GM12878 (cell line): ENCODE results near the gene IQCH. TPM values are rescaled to one million over a fixed set of nuclear protein-coding genes. Genes with fewer than 3 reads are reported as not detected.

ENCODE experiments used
- ATAC-seq: fragments of 200-7000 bp; cut with Tn5 transposase; 3 replicates; pipeline ENCODE4 v1.9.1; 2020; ENCODE audit warnings: mild to moderate bottlenecking, moderate library complexity
- BruUV-seq: library from RNA; stranded (reverse); fragments of 400-500 nt; replicated peaks from 2 replicates; lab custom pipeline; 2021; lab: Mats Ljungman, UMichigan
- CTCF ChIA-PET: fragments of 300-600 bp; sonication (Branson Sonifier 250); formaldehyde crosslinking; extraction: SDS; loops from one replicate; lab custom pipeline; 2021; ENCODE audit warnings: inconsistent platforms; lab: Yijun Ruan, JAX
- POLR2A ChIA-PET: fragments of 350-600 bp; formaldehyde crosslinking; extraction: SDS; loops from one replicate; lab custom pipeline; 2021; ENCODE audit warnings: inconsistent platforms; lab: Charles Lee
- RAD21 ChIA-PET: fragments of 300-600 bp; sonication (Branson Sonifier 250); formaldehyde crosslinking; loops from one replicate; lab custom pipeline; 2023; ENCODE audit warnings: antibody characterized with exemption; ENCODE audit not compliant: unreplicated experiment; lab: Charles Lee
- SMC1A ChIA-PET: fragments of 300-600 bp; sonication (Branson Sonifier 250); formaldehyde crosslinking; loops from one replicate; lab custom pipeline; 2023; ENCODE audit not compliant: unreplicated experiment, uncharacterized antibody; lab: Charles Lee
- DNase-seq: peaks from one replicate; pipeline ENCODE4 v3.0.0-alpha.2; 2011; ENCODE audit warnings: low read depth, low spot score
- FAIRE-seq: peaks from 3 replicates; lab custom pipeline; 2011; peaks lifted over from hg19 to GRCh38; lab: Jason Lieb, UNC
- H2AFZ ChIP-seq: 2 replicates; pipeline ENCODE4 v1.6.0; 2011; ENCODE audit warnings: low read depth, low read length, control low read depth; ENCODE audit not compliant: control insufficient read depth
- H3K27ac ChIP-seq: 2 replicates; pipeline ENCODE4 v1.5.1; 2011; ENCODE audit warnings: control low read depth; ENCODE audit not compliant: control insufficient read depth, insufficient read depth
- H3K27me3 ChIP-seq, 2 experiments: replicated peaks in 1 of 2; 2 replicates each; pipeline versions ENCODE4 v1.6.0 to v1.6.1; 2011; ENCODE audit warnings: low read length in 1 of 2; ENCODE audit not compliant: control insufficient read depth in 2 of 2, insufficient read depth in 2 of 2
- H3K36me3 ChIP-seq, 2 experiments: 2 replicates each; pipeline ENCODE4 v1.5.1; 2011; ENCODE audit warnings: low read length in 1 of 2; ENCODE audit not compliant: control insufficient read depth in 2 of 2, insufficient read depth in 2 of 2
- H3K4me1 ChIP-seq: 2 replicates; pipeline ENCODE4 v1.6.1; 2011; ENCODE audit warnings: mild to moderate bottlenecking, low read length, moderate library complexity, mixed read lengths; ENCODE audit not compliant: control insufficient read depth, insufficient read depth
- H3K4me2 ChIP-seq: 2 replicates; pipeline ENCODE4 v1.6.0; 2011; ENCODE audit warnings: control low read depth; ENCODE audit not compliant: control insufficient read depth, insufficient read depth
- H3K4me3 ChIP-seq: fragments of 200-600 bp; sonication (generic); 2 replicates; pipeline ENCODE4 v1.5.1; 2016
- H3K79me2 ChIP-seq: 2 replicates; pipeline ENCODE4 v1.6.0; 2011; ENCODE audit warnings: low read length; ENCODE audit not compliant: control insufficient read depth, insufficient read depth
- H3K9ac ChIP-seq: 2 replicates; pipeline ENCODE4 v1.8.0; 2011; ENCODE audit warnings: low read length, control low read depth, mixed read lengths; ENCODE audit not compliant: control insufficient read depth, insufficient read depth
- H3K9me3 ChIP-seq: replicated peaks from 3 replicates; pipeline ENCODE4 v1.5.1; 2011; ENCODE audit warnings: mild to moderate bottlenecking, low read length; ENCODE audit not compliant: control insufficient read depth, insufficient read depth
- H4K20me1 ChIP-seq: 2 replicates; pipeline ENCODE4 v1.6.0; 2011; ENCODE audit not compliant: control insufficient read depth, insufficient read depth
- ASH2L ChIP-seq: fragments of 300-600, 200-600 bp; sonication (generic); IDR thresholded peaks from 2 replicates; pipeline ENCODE4 v1.6.1; 2017; ENCODE audit warnings: low read depth, mild to moderate bottlenecking, borderline replicate concordance
- CBX5 ChIP-seq: sonication (generic); IDR thresholded peaks from 2 replicates; pipeline ENCODE4 v1.6.1; 2016; ENCODE audit warnings: low read depth, moderate library complexity, mild to moderate bottlenecking, inconsistent platforms
- CEBPZ ChIP-seq: fragments of 150-350 bp; IDR thresholded peaks from 2 replicates; pipeline ENCODE4 v1.6.1; 2016; ENCODE audit warnings: low read depth, low read length
- CREM ChIP-seq: IDR thresholded peaks from 2 replicates; pipeline ENCODE4 v1.6.1; 2014; ENCODE audit warnings: antibody characterized with exemption, low read depth
- HCFC1 ChIP-seq: fragments of 150-350 bp; IDR thresholded peaks from 2 replicates; pipeline ENCODE4 v1.6.1; 2014; ENCODE audit warnings: low read length
- HDAC2 ChIP-seq: fragments of 200-600 bp; sonication (generic); IDR thresholded peaks from 2 replicates; pipeline ENCODE4 v1.6.1; 2017
- IKZF2 ChIP-seq, 2 experiments: fragments of 450-650 bp; IDR thresholded peaks; 2 replicates each; pipeline ENCODE4 v1.6.1; 2017; ENCODE audit warnings: mild to moderate bottlenecking in 2 of 2, moderate library complexity in 2 of 2
- IRF4 ChIP-seq: IDR thresholded peaks from 2 replicates; pipeline ENCODE4 v1.6.1; 2011; ENCODE audit warnings: low read depth, low read length
- NFIC ChIP-seq: IDR thresholded peaks from 2 replicates; pipeline ENCODE4 v1.6.1; 2012; ENCODE audit warnings: low read depth, mild to moderate bottlenecking, inconsistent platforms, low read length, moderate library complexity
- NFYB ChIP-seq: IDR thresholded peaks from 2 replicates; pipeline ENCODE4 v1.6.1; 2011; ENCODE audit warnings: low read depth, mild to moderate bottlenecking, low read length, improper control_type of control experiment, moderate library complexity; ENCODE audit not compliant: insufficient read depth
- POLR2A ChIP-seq: IDR thresholded peaks from 2 replicates; pipeline ENCODE4 v1.6.1; 2011; ENCODE audit warnings: low read depth, mild to moderate bottlenecking, low read length
- RAD51 ChIP-seq: fragments of 450-650 bp; IDR thresholded peaks from 2 replicates; pipeline ENCODE4 v1.6.1; 2016; ENCODE audit warnings: moderate library complexity, mild to moderate bottlenecking, inconsistent platforms
- RELB ChIP-seq: fragments of 450-650 bp; IDR thresholded peaks from 2 replicates; pipeline ENCODE4 v1.6.1; 2017; ENCODE audit warnings: low read depth, mild to moderate bottlenecking, moderate library complexity
- RUNX3 ChIP-seq: IDR thresholded peaks from 2 replicates; pipeline ENCODE4 v1.6.1; 2012; ENCODE audit warnings: low read length, inconsistent platforms
- SMAD1 ChIP-seq: fragments of 450-650 bp; IDR thresholded peaks from 2 replicates; pipeline ENCODE4 v1.6.1; 2018; ENCODE audit warnings: mild to moderate bottlenecking, low read depth; ENCODE audit not compliant: partially characterized antibody
- SREBF1 ChIP-seq: IDR thresholded peaks from 2 replicates; pipeline ENCODE4 v1.6.1; 2012; ENCODE audit warnings: mild to moderate bottlenecking, low read length
- USF2 ChIP-seq: IDR thresholded peaks from 2 replicates; pipeline ENCODE4 v1.6.1; 2011; ENCODE audit warnings: low read depth, low read length, improper control_type of control experiment, borderline replicate concordance
- ZNF274 ChIP-seq: IDR thresholded peaks from one replicate; pipeline ENCODE4 v1.8.0; 2011; ENCODE audit not compliant: insufficient read length, insufficient read depth
- ZSCAN29 ChIP-seq: fragments of 450-650 bp; IDR thresholded peaks from 2 replicates; pipeline ENCODE4 v1.6.1; 2017; ENCODE audit warnings: mild to moderate bottlenecking, moderate library complexity
- WGBS: methylation state at CpG from one replicate; pipeline ENCODE4 v1.1.6; 2016; ENCODE audit warnings: low lambda C conversion rate; ENCODE audit not compliant: insufficient replicate concordance, insufficient coverage; ENCODE audit errors: missing lambda C conversion rate; 5-methylcytosine and 5-hydroxymethylcytosine counted together
- in situ Hi-C: fragments of 300-500 bp; cut with MboI; formaldehyde crosslinking; loops from 9 replicates; pipeline ENCODE4 v1.14.3; 2018; ENCODE audit warnings: mixed read lengths
- intact Hi-C: fragments of 100-400 bp; cut with micrococcal nuclease; formaldehyde crosslinking; loops from one replicate; pipeline ENCODE4 v1.14.2; 2022; ENCODE audit not compliant: unreplicated experiment
- polyA plus RNA-seq, 11 experiments: library from polyadenylated mRNA; depleted of rRNA in 4 of 11; unstranded in 6 of 11; stranded (reverse) in 5 of 11; fragments of >200 nt; fragmentation: Nextera tagmentation in 4 of 11; fragmentation: Illumina TruSeq in 1 of 11; extraction: Ambion mirVana in 4 of 11; extraction: Trizol in 1 of 11; gene quantifications; 1 replicate in 1 of 11; 2 replicates in 10 of 11; pipeline versions ENCODE4 v1.2.1 to v1.2.3, GENCODE V29; 2011 to 2016; ENCODE audit warnings: inconsistent platforms in 2 of 11, missing spikeins in 2 of 11, low read depth in 1 of 11
- total RNA-seq, 4 experiments: library from RNA; depleted of rRNA in 3 of 4; stranded (reverse); fragments of >200 nt in 3 of 4; fragmentation: Illumina TruSeq in 1 of 4; extraction: Trizol in 1 of 4; gene quantifications; 2 replicates each; pipeline versions ENCODE4 v1.2.1 to v1.2.3, GENCODE V29; 2013 to 2021
- TF ChIP-seq, protein P1 (sequence below): fragments of 450-650 bp; IDR thresholded peaks from 2 replicates; pipeline ENCODE4 v1.6.1; 2017; ENCODE audit warnings: mild to moderate bottlenecking, low read depth, inconsistent platforms; ENCODE audit not compliant: poor library complexity, severe bottlenecking

IQCH gene
- total and polyA plus RNA-seq, 10 of the 15 experiments (the other 5 are each of a cell fraction or from before 2014, with no cell fraction given) = 0.29 to 1.3 (median 0.99) TPM

DNA sequence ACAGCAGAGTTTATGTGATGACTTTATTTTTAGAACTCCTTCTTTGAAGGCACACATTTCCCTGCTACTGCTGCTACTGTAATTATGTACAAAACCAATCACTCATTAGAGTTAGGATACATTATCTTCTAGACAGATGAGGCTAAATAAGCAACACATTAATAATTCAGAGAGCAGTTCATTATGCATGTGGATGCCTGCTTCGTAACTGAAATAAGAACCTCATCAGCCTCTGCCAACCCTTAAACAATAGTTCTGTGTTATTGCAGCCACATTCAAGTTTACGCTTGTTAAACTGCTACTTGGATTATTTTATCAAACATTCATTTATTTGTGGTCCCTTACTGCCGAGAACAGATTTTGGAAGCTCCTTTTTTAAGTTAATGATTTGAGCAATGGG, 213.8 kb downstream of the IQCH start:
- Histone ChIP-seq H3K4me3 (no peak overlapping the region), H3K9me3 (no peaks in the 10 kb centered on the region), H3K27me3 (no peaks in the 10 kb centered on the region), H3K79me2 (no peaks in the 10 kb centered on the region), H2AFZ (no peak overlapping the region), H3K36me3 (no peaks in the 10 kb centered on the region), H3K4me2 (no peak overlapping the region), H3K27ac (no peak overlapping the region), H3K4me1 (no peaks in the 10 kb centered on the region), H4K20me1 (no peaks in the 10 kb centered on the region), H3K9ac (no peak overlapping the region)
- 74% methylated on average over 3 of the region's 3 CpGs for WGBS
- CTCF ChIA-PET = interaction anchor here (0.7 kb wide), 1 partner anchor 11 kb away, joined by 4 read pairs; no protein-coding TSS in a partner anchor
- SMC1A ChIA-PET = interaction anchor here (0.6 to 0.7 kb wide), 2 partner anchors 53 to 264 kb away, joined by 3 read pairs; no protein-coding TSS in a partner anchor
- in situ Hi-C loops (no loop called here), intact Hi-C loops (no loop called here)
- no peak for TF ChIP-seq IRF4
- TF ChIP-seq HDAC2 = no peak
- no peak for TF ChIP-seq SMAD1
- TF ChIP-seq NFIC = no peak
- TF ChIP-seq POLR2A = no peak
- TF ChIP-seq ZNF274 = no peak
- no peak for TF ChIP-seq ASH2L
- no peak for TF ChIP-seq SREBF1
- TF ChIP-seq USF2 = no peak
- TF ChIP-seq HCFC1 = no peak
- no peak for TF ChIP-seq RUNX3
- TF ChIP-seq RELB = no peak
- no peak for TF ChIP-seq NFYB
- no peak for TF ChIP-seq RAD51
- TF ChIP-seq CEBPZ = no peak
- no peak for TF ChIP-seq CBX5
- TF ChIP-seq CREM = no peak
- TF ChIP-seq, protein P1, sequence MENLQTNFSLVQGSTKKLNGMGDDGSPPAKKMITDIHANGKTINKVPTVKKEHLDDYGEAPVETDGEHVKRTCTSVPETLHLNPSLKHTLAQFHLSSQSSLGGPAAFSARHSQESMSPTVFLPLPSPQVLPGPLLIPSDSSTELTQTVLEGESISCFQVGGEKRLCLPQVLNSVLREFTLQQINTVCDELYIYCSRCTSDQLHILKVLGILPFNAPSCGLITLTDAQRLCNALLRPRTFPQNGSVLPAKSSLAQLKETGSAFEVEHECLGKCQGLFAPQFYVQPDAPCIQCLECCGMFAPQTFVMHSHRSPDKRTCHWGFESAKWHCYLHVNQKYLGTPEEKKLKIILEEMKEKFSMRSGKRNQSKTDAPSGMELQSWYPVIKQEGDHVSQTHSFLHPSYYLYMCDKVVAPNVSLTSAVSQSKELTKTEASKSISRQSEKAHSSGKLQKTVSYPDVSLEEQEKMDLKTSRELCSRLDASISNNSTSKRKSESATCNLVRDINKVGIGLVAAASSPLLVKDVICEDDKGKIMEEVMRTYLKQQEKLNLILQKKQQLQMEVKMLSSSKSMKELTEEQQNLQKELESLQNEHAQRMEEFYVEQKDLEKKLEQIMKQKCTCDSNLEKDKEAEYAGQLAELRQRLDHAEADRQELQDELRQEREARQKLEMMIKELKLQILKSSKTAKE = no peak
- no peak for TF ChIP-seq ZSCAN29
- TF ChIP-seq IKZF2 (IDR thresholded peaks at IDR 0.05) = no peak
- FAIRE-seq = no peak
- BruUV-seq = no TSS peak
- POLR2A ChIA-PET = interaction anchor here (0.6 kb wide), 1 partner anchor 371 kb away, joined by 4 read pairs; the partner anchor contains the start of gene RNU6-1
- DNase-seq = no peak
- RAD21 ChIA-PET = no interaction called here
- no peak for ATAC-seq
